NK-92 (cell line): ENCODE data around the gene BTBD9.

Experiments used
- DNase-seq: peaks from one replicate; lab custom pipeline; 2025; ENCODE audit not compliant: unreplicated experiment; lab: John Stamatoyannopoulos, UW

The BTBD9 gene

GRCh38 chr6:38212579-38212978 lies 427.1 kb downstream of the BTBD9 start:
- no peak for DNase-seq

DNA sequence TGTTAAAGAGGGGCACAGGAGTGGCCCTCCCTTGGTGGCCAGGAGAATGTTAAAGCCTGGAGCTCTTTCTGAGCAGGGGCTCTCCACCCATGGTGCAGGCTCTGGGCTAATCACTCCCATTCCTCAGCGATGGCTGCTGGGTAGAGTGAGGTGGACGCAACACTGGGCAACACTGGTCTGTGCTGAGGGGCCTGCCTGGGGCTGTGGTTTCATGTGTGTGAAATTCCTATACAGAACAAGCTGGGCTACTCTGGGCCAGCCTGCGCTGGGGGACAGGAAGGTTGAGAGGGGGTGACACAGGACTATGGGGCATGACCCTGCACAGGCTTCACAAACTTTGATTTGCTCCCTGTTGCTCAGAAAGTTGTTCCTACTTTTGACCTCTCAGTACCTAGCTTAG lies 427.6 kb downstream of the BTBD9 start:
- DNase-seq, result no peak

- no peak for DNase-seq
Measured at GRCh38 chr6:38209371-38210260, 430.1 kb downstream of the BTBD9 start.

- DNase-seq, result no peak
Measured at GRCh38 chr6:38208028-38208427, 431.7 kb downstream of the BTBD9 start.

DNA sequence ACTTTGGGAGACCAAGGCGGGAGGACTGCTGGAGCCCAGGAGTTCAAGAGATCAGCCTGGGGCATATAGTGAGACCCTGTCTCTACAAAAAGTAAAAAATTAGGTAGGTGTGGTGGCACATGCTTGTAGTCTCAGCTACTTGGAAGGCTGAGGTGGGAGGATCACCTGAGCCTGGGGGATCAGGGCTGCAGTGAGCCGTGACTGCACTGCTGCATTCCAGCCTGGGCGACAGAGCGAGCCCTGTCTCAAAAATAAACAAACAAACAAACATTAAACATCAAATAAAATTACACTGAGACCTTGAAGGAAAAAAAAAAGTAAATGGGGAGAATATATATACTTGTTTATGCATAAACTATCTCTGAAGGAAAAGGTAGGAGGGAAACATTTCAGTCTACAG lies 432.4 kb downstream of the BTBD9 start:
- no peak for DNase-seq

DNA sequence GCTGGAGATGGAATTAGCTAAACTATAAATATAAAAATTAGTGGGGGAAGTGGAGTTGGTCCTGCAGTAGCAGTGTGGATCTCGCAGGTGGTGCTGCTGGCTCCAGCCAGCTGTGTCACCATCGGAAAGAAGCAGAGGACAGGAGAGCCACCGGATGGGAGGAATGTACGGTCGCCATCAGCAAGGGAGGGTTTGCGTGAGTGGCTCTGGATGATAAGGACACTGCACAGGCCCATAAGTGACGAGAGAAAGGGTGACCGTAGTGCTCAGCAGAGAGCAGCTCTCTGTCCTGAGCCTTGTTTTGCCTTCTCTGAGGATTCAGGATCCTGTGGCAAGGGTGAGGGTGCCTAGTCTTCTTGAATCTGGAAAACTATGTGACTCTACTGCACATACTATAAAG lies 441.5 kb downstream of the BTBD9 start:
- no peak for DNase-seq

- no peak for DNase-seq
Measured at GRCh38 chr6:38195113-38195635, 444.6 kb downstream of the BTBD9 start.

DNA sequence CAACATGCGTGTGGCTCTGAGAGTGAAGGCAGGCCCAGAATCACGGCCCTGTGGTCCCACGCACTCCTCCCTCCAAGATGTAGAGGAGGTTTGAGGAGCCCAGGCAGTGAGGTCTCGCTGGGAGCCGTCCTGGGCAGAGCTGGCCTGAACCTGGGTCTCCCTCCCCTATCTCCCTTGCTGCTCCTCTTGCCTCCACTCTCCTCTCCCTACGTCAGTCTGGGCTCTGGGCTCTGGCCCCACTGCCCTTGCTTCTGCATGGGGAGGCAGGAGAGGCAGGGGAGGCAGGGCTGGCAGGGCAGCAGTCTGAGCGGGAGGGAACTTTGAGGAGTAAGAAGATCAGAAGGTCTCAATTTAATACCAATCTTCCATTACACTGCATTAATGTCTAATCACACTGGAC lies 445.1 kb downstream of the BTBD9 start:
- DNase-seq, result no peak

GRCh38 chr6:38194282-38194572 lies 445.5 kb downstream of the BTBD9 start:
- no peak for DNase-seq

- DNase-seq, result no peak
Measured at GRCh38 chr6:38193481-38194281, 446.0 kb downstream of the BTBD9 start.

GRCh38 chr6:38193051-38193450 lies 446.7 kb downstream of the BTBD9 start:
- DNase-seq, result no peak

DNA sequence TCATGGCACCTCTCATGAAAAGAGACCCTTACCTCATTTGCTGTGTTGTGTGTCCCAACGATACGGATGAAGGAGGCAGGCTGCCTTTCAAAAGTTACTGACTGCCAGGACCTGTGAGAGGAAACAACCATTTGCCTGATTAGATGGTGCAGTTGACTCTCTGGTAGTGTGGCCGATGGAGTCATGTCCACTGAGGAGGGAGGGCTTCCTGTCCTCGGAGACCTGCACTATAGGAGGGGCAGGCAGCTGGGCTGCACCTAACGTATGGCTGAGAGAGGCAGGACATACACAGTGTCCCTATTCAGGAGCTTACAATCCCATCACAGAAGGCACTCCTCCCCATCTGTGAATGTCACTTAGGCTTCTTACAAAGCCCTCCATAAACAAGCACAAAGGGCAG lies 447.2 kb downstream of the BTBD9 start:
- DNase-seq, result no peak

DNA sequence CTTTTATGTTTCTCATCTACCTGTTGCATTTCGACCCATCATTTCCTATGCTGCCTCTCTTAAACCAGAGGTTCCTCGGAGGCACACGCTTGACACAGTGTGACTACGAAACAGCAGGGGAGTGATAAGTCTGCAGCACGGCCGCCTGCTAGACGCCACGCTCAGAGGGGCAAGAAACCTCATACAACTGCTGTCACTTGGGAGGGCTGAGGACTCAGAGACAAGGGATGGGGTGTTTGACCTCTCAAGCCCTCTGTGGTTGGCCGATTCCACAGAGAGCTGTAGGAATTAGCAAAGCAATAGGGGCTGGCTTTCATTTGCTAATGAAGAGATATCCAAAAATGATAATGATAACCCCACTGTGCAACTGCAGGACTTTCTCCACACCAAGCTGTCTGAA lies 447.7 kb downstream of the BTBD9 start:
- DNase-seq, result no peak

GRCh38 chr6:38191418-38191817 lies 448.3 kb downstream of the BTBD9 start:
- no peak for DNase-seq

GRCh38 chr6:38188677-38189335 lies 450.9 kb downstream of the BTBD9 start:
- DNase-seq, result no peak

- DNase-seq, result no peak
Measured at GRCh38 chr6:38187811-38188590, 451.7 kb downstream of the BTBD9 start.

DNA sequence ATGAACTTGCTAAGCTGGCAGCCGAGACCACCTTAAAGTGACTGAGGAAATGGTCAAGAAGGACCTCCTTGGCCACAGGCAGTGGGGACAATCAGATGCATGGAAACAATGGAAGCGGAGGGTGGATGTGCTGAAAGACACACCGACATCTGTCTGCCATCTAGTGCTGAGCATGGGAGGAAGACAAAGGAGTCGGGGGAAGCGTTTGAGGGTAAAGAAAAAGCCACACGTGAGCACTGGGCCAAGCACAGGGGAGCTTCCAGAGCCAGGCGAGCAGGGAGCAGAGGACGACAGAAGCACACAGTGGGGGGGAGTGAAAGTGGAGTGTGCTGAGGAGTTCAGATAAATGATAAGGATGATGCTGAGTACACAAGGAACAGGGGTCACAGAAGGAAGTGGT lies 452.4 kb downstream of the BTBD9 start:
- DNase-seq, result no peak

GRCh38 chr6:38185752-38186151 lies 454.0 kb downstream of the BTBD9 start:
- DNase-seq, result no peak

DNA sequence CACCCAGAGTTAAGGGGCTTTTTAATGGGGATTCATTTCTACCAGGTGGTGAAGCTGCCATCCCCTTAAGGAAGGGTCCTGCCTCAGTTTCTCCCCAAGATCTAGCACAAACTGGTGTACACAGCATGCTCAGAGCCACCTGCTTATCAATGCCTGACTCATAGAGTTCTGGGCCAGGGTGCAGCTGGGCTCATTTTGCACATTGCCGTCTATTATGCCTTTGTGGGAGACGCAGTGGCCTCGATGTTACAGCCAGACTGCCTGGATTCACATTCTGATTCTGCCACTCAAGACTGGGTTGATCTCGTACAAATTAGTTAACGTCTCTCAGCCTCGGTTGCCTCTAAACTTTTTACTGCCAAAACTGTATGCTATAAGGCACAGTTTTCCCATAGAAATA lies 454.5 kb downstream of the BTBD9 start:
- no peak for DNase-seq

DNA sequence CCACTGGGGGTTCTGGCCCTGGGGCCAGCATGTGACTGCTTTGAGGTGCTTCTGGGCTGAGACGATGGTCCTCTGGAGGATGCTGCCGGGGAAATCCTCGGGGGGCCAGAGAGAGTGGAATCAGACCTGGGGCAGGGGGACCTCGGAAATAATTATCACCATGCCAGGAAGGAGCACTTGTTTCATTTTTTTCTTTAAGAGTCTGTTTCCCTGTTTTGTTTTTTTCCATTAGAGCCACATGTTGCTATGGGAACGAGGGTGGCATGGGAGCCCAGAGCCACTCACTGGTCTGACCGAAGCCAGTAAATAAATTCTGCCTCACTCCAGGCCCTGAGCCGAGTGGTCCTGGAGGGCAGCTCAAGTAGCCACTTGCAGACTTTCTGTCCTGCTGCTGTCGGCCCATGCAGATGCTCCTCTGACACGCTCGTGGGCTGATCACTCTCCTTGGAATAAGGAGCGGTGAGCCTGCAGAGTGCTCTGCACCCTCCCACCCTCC lies 455.1 kb downstream of the BTBD9 start:
- no peak for DNase-seq
